T-helper 17 cell (primary cell): ENCODE measurements around the gene FAM83E. TPM values are rescaled to one million over a fixed set of nuclear protein-coding genes. Genes with fewer than 3 reads are reported as not detected.
A peak's percentile ranks its signal among the peaks of the same experiment; 100 is the strongest.
"Not testable (repeated sequence)": the region's sequence is repeated elsewhere in the genome, so short reads cannot be mapped to it uniquely, and the experiment has no call there.

Experiments used
- ATAC-seq: fragments of 150-1000 bp; cut with Tn5 transposase; 2 replicates; pipeline ENCODE4 v1.10.0; 2021; ENCODE audit warnings: mild to moderate bottlenecking, moderate library complexity
- DNase-seq, 3 donors: peaks; one replicate each; pipeline versions ENCODE4 v3.0.0 to v3.0.0-alpha.2; 2020 to 2021
- H3K9me3 ChIP-seq: one replicate; pipeline ENCODE4 v1.7.0; 2013; ENCODE audit warnings: low read length, mild to moderate bottlenecking; ENCODE audit not compliant: control insufficient read depth, poor library complexity, severe bottlenecking
- H3K27ac Mint-ChIP-seq: one replicate; pipeline ENCODE4 v1.8.0; 2022; ENCODE audit warnings: mild to moderate bottlenecking, moderate library complexity, mixed read lengths
- H3K27me3 Mint-ChIP-seq: one replicate; pipeline ENCODE4 v1.8.0; 2022; ENCODE audit warnings: mixed read lengths
- H3K36me3 Mint-ChIP-seq: one replicate; pipeline ENCODE4 v1.8.0; 2022; ENCODE audit warnings: low read depth, mixed read lengths
- H3K4me1 Mint-ChIP-seq: one replicate; pipeline ENCODE4 v1.8.0; 2022; ENCODE audit warnings: mild to moderate bottlenecking, mixed read lengths
- H3K4me3 Mint-ChIP-seq: one replicate; pipeline ENCODE4 v1.8.0; 2022; ENCODE audit warnings: mild to moderate bottlenecking, moderate library complexity, mixed read lengths
- total RNA-seq, 4 donors: library from RNA in 2 of 4; stranded (reverse) in 2 of 4; gene quantifications; one replicate each; pipeline ENCODE4 v1.2.3 and lab custom pipeline; 2022 to 2026

FAM83E gene
- total RNA-seq, 2 donors from 2014 or later = 3.1 to 3.6 TPM

DNA sequence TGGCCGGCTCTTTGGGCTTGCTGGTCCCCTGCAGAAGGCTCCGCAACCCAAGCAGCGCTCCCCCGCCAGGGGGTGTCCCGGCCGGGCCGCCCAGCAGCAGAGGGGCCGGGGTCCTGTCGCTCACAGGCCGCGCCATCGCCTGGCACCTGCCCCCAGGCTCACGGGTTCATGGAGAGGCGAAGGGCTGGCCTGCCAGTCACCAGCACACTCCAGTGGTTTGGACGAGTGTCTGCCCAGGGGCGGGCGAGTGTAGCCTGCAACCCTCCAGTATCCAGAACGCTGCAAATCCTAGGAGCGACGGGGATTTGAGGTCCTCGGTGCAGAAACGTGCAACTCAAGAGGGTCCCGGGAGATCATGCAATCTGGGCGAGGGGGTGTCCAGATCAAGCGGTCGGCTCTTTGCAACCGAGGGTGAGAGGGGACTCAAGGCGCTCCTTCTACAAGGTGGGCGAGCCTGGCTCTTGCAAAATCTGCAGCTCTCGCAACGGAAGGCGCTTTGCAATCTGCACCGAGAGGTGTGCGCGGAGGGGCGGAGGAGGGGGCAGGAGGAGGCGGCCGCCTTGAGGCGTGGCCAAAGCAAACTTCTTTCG, 22.1 kb upstream of the FAM83E start, which contains the start of gene DBP:
DBP (minus strand) TSS at position 521 of the 590 bp plus-strand sequence; CDS start at position 136, 385 bp downstream.
- H3K9me3 ChIP-seq = no peaks in the 10 kb centered on the region
- DNase-seq (peak in 1 of 3 donors; percentile 23), ATAC-seq (no peak)
- Mint-ChIP-seq H3K27ac (peak within 1 kb of the TSS; percentile 97), H3K4me1 (peaks cover 38% of the 10 kb centered on the region), H3K27me3 (no peaks in the 10 kb centered on the region), H3K36me3 (peaks cover 3% of the 10 kb centered on the region), H3K4me3 (peak within 1 kb of the TSS; percentile 99)

DNA sequence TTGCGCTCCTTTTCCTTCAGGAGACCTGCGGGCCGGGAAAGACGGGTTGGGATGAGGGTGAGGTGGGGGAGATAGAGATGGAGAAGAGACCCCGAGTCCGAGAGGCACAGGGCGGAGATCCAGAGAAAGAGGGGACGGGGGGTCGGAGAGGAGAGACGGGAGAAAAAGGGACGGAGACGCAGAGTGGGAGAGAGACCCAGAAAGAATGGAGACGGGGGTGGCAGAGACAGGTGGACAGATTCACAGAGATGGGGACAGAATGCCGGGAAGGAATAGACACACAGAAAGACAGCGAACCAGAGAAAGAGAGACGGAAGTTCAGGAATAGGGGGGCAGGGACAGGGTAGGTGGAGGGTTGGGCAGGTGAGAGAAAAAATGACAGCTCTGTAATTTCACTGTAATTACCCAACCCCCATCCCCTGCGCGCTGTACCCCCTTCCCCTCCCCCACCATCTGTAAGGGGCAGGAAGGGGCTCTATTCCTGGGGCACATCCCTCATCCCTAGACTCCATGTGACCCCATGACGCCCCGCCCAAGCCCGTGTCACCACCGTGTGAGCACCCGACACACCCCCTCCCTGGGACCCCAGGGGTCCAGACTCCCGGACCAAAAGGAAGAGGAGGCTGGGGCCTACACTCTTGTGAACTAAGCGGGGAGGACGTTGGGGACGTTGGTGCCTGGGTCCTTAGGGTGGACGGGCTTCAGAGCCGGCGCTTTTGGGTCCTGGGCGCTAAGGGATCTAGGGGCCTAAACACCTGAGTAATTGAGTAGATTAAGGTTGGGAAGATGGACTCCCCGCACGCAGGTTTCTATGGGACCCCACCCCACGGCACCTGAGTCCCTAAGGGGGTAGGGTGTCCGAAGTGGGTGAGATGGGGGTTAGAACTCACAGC, 21.3 kb upstream of the FAM83E start:
- H3K4me3 Mint-ChIP-seq = peak overlapping the region; percentile 99
- peaks cover 3% of the 10 kb centered on the region for H3K36me3 Mint-ChIP-seq
- H3K27me3 Mint-ChIP-seq = no peaks in the 10 kb centered on the region
- H3K27ac Mint-ChIP-seq = peak overlapping the region; percentile 97
- peaks cover 38% of the 10 kb centered on the region for H3K4me1 Mint-ChIP-seq
- no peak for ATAC-seq
- DNase-seq = peak in 1 of 3 donors; percentile 33
- no peaks in the 10 kb centered on the region for H3K9me3 ChIP-seq

DNA sequence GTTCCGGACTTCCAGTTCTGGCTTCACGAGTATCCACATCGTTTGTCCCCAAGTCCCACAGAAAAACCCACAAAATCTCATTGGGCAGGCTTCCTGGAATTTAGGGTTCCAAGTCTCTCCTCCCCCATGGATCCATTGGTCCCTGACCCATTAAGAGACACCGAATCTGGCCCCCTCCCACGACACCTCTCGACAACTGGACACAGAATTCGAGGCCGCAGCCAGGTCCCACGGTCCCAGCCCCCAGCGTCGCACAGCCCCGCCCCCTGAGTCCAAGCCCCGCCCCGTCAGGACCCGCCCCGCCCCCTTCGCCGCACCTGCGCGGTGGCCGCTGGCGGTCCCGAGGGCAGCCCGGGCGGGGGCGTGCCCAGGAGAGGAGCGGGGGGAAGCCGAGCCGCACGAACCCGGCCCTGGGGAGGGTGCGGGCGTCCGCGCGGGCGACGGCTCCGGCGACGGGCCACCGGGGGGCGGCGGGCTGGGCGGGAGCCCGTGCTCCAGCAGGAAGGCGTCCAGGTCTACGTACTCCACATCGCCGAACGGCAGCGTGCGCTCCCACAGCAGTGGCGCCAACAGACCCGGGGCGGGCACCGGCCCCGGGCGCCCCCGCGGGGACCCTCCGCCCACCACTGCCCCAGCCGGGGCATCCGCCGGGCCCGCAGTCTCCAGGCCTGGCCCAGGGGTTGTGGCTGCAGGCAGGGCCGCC, 20.5 kb upstream of the FAM83E start:
- H3K4me1 Mint-ChIP-seq = peaks cover 41% of the 10 kb centered on the region

GRCh38 chr19:48634424-48635262, 19.8 kb upstream of the FAM83E start:
- ATAC-seq = peak; percentile 16
- Mint-ChIP-seq H3K4me1 (peaks cover 36% of the 10 kb centered on the region), H3K4me3 (peak overlapping the region; percentile 83), H3K27me3 (no peaks in the 10 kb centered on the region), H3K27ac (peak overlapping the region; percentile 80), H3K36me3 (peaks cover 3% of the 10 kb centered on the region)
- H3K9me3 ChIP-seq = no peaks in the 10 kb centered on the region
- DNase-seq = peak; percentile 83 to 85 (median 83)

More for the DNA sequence above, 20.5 kb upstream of the FAM83E start:
- DNase-seq = peak; percentile 71 to 72 (median 72)
- Mint-ChIP-seq H3K27me3 (no peaks in the 10 kb centered on the region), H3K27ac (peak overlapping the region; percentile 97), H3K4me3 (peak overlapping the region; percentile 99), H3K36me3 (peaks cover 3% of the 10 kb centered on the region)
- H3K9me3 ChIP-seq = no peaks in the 10 kb centered on the region
- ATAC-seq = peak; percentile 5

GRCh38 chr19:48634036-48634342, 19.1 kb upstream of the FAM83E start:
- peaks cover 3% of the 10 kb centered on the region for H3K36me3 Mint-ChIP-seq
- peak overlapping the region; percentile 83 for H3K4me3 Mint-ChIP-seq
- peak overlapping the region; percentile 80 for H3K27ac Mint-ChIP-seq
- no peaks in the 10 kb centered on the region for H3K9me3 ChIP-seq
- no peaks in the 10 kb centered on the region for H3K27me3 Mint-ChIP-seq
- DNase-seq = no peak
- no peak for ATAC-seq
- H3K4me1 Mint-ChIP-seq = peaks cover 33% of the 10 kb centered on the region

DNA sequence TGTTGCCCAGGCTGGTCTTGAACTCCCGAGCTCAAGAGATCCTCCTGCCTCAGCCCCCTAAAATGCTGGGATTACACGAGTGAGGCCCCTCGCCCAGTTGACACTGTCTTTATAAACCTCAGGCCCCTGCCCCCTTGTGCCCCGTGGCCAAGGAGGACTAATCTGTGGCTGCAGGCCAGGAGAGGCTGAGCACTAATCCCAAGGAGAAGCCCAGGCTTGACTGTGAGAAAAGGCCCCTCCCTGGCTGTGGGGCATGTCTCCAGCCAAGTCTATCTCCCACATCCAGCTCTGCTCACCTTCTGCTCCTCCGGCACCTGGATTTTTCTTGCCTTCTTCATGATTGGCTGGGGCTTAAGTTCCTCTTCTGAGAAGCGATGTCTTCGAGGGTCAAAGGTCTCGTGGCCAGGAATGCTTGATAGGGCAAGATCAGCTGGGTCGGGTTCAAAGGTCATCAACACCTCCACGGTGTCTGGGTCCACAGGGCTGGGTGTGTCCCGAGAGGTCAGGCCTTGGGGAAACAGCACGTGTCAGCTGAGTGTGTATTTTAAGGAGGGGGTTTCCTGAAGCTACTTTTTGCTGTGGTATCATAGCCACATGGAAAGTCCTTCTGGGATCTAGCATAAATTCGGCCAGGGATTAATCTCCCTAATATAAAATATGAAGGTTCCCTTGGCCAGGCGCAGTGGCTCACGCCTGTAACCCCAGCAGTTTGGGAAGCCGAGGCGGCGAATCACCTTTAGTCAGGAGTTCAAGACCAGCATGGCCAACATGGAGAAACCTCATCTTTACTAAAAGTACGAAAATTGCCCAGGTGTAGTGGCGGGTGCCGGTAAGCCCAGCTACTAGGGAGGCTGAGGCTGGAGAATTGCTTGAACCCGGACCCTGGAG, 18.5 kb upstream of the FAM83E start:
- Mint-ChIP-seq H3K27ac (peak overlapping the region; percentile 80), H3K4me1 (peaks cover 27% of the 10 kb centered on the region), H3K36me3 (peaks cover 3% of the 10 kb centered on the region), H3K27me3 (no peaks in the 10 kb centered on the region), H3K4me3 (peak overlapping the region; percentile 7)
- H3K9me3 ChIP-seq = no peaks in the 10 kb centered on the region
- no peak for DNase-seq
- no peak for ATAC-seq

- DNase-seq (no peak), ATAC-seq (no peak)
- peak overlapping the region; percentile 7 for H3K4me3 Mint-ChIP-seq
- peaks cover 22% of the 10 kb centered on the region for H3K4me1 Mint-ChIP-seq
- peak overlapping the region; percentile 80 for H3K27ac Mint-ChIP-seq
- H3K36me3 Mint-ChIP-seq = peaks cover 3% of the 10 kb centered on the region
- H3K27me3 Mint-ChIP-seq = no peaks in the 10 kb centered on the region
- no peaks in the 10 kb centered on the region for H3K9me3 ChIP-seq
Measured at GRCh38 chr19:48632692-48633147, 17.8 kb upstream of the FAM83E start.

- H3K27me3 Mint-ChIP-seq, H3K9me3 ChIP-seq, H3K36me3 Mint-ChIP-seq, DNase-seq, ATAC-seq, H3K4me3 Mint-ChIP-seq: not testable (repeated sequence)
- Mint-ChIP-seq H3K27ac (peak overlapping the region; percentile 80), H3K4me1 (peaks cover 19% of the 10 kb centered on the region)
Measured at GRCh38 chr19:48632286-48632685, 17.4 kb upstream of the FAM83E start.

- no peak for DNase-seq
- Mint-ChIP-seq H3K27me3 (no peaks in the 10 kb centered on the region), H3K27ac (peak overlapping the region; percentile 80), H3K36me3 (peaks cover 3% of the 10 kb centered on the region), H3K4me3 (peak overlapping the region; percentile 28), H3K4me1 (peaks cover 19% of the 10 kb centered on the region)
- no peak for ATAC-seq
- H3K9me3 ChIP-seq = no peaks in the 10 kb centered on the region
Measured at GRCh38 chr19:48631225-48631624, 16.3 kb upstream of the FAM83E start.

GRCh38 chr19:48630296-48631063, 15.6 kb upstream of the FAM83E start:
- H3K9me3 ChIP-seq = no peaks in the 10 kb centered on the region
- H3K36me3 Mint-ChIP-seq = no peaks in the 10 kb centered on the region
- no peak overlapping the region for H3K4me3 Mint-ChIP-seq
- peaks cover 18% of the 10 kb centered on the region for H3K4me1 Mint-ChIP-seq
- DNase-seq (no peak), ATAC-seq (no peak)
- peak overlapping the region; percentile 14 for H3K27ac Mint-ChIP-seq
- no peaks in the 10 kb centered on the region for H3K27me3 Mint-ChIP-seq

GRCh38 chr19:48629599-48630295, 14.9 kb upstream of the FAM83E start:
- H3K4me3 Mint-ChIP-seq = no peak overlapping the region
- H3K9me3 ChIP-seq = no peaks in the 10 kb centered on the region
- H3K4me1 Mint-ChIP-seq = peaks cover 20% of the 10 kb centered on the region
- DNase-seq (no peak), ATAC-seq (no peak)
- H3K27ac Mint-ChIP-seq = peak overlapping the region; percentile 14
- H3K36me3 Mint-ChIP-seq = no peaks in the 10 kb centered on the region
- no peaks in the 10 kb centered on the region for H3K27me3 Mint-ChIP-seq
